Measurements from ENCODE around the gene CTBP2.

- TF ChIP-seq, protein P1, sequence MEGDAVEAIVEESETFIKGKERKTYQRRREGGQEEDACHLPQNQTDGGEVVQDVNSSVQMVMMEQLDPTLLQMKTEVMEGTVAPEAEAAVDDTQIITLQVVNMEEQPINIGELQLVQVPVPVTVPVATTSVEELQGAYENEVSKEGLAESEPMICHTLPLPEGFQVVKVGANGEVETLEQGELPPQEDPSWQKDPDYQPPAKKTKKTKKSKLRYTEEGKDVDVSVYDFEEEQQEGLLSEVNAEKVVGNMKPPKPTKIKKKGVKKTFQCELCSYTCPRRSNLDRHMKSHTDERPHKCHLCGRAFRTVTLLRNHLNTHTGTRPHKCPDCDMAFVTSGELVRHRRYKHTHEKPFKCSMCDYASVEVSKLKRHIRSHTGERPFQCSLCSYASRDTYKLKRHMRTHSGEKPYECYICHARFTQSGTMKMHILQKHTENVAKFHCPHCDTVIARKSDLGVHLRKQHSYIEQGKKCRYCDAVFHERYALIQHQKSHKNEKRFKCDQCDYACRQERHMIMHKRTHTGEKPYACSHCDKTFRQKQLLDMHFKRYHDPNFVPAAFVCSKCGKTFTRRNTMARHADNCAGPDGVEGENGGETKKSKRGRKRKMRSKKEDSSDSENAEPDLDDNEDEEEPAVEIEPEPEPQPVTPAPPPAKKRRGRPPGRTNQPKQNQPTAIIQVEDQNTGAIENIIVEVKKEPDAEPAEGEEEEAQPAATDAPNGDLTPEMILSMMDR (IDR thresholded peaks at IDR 0.05 in 8 of 11, conservative IDR thresholded peaks at IDR 0.05 in 3 of 11): no peak
- TF ChIP-seq POLR2AphosphoS5 (IDR thresholded peaks at IDR 0.05) (no peak), POLR2A (IDR thresholded peaks at IDR 0.05) (no peak)
Measured at GRCh38 chr10:125030567-125031197, 129.7 kb downstream of the CTBP2 start.

Measured in spleen (tissue), 7 donors.